Measurements from ENCODE around the gene RPL31.
A peak's percentile ranks its signal among the peaks of the same experiment; 100 is the strongest.

RPL31 gene

DNA sequence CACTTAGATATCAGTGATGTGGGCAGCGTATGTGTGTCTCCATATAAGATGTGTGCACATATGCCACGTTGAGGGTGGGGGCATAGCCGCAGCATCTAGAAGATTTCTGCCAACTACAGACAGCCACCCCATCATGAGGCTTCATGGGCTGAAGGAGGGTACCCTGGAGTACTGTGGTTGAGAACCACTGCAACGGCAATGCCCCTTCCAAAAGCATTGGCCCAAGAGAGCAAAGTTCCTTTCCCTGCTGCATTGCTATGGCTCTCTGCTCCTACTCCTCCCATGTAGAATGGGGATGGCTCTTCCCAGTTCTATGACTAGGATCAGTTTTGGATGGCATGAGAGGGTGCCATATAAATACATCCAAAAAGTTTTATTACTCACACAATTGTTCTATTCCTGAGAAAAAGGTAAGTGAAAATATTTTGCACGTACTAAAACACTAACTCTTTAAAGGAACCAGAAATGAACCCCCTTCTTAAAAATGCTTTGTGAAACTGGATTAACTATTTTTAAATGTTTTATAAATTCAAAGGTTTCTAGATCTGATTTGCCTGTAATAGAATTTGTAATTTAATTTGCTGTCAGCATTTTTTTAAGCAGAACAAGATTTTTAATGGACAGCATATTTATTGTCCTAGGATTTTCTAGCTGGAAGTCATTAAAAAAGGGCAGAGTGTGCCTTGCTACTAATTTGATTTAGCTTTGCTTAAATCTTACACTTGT, 4.4 kb upstream of the RPL31 start:
- no peaks in the 10 kb centered on the region for H3K9me3 ChIP-seq (ENCODE audit: insufficient read depth, low read length)
- TF ChIP-seq ZNF274 (IDR thresholded peaks at IDR 0.05; ENCODE audit: low read depth, low read length) (no peak), YY1 (IDR thresholded peaks at IDR 0.05; ENCODE audit: insufficient read depth, insufficient read length) (no peak), SUZ12 (IDR thresholded peaks at IDR 0.05; ENCODE audit: extremely low read depth, insufficient read depth, insufficient read length) (no peak)
- H3K36me3 ChIP-seq (ENCODE audit: insufficient read depth, insufficient read length, low read length), result peaks cover 5% of the 10 kb centered on the region
- H3K4me3 ChIP-seq (ENCODE audit: insufficient read length, low read depth), result no peak overlapping the region
- H3K9ac ChIP-seq (ENCODE audit: insufficient read length, low read depth), result no peak overlapping the region
- H3K27me3 ChIP-seq (ENCODE audit: insufficient read depth, insufficient read length), result peaks cover 4% of the 10 kb centered on the region
- DNase-seq (ENCODE audit: low read depth, low spot score), result no peak
- H3K4me1 ChIP-seq (ENCODE audit: insufficient read depth, insufficient read length), result no peaks in the 10 kb centered on the region

DNA sequence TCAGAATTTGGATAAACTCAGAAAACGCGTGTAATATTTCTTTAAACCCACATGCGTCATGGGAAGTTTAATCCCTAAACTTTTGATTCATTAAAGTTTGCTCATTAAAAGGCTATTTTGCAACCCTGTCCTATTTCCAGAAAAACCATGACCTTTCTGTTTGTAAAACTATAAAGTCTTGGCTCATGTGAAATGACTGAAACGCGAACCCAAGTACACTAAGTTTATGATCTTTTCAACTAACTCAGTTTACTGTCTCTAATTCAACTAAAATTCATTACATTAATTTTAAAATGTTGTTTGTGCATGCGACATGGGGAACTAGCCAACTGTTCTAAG, 3.9 kb upstream of the RPL31 start:
- no peaks in the 10 kb centered on the region for H3K4me1 ChIP-seq (ENCODE audit: insufficient read depth, insufficient read length)
- H3K9ac ChIP-seq (ENCODE audit: insufficient read length, low read depth), result no peak overlapping the region
- no peaks in the 10 kb centered on the region for H3K9me3 ChIP-seq (ENCODE audit: insufficient read depth, low read length)
- no peak for TF ChIP-seq ZNF274 (IDR thresholded peaks at IDR 0.05; ENCODE audit: low read depth, low read length)
- no peak for TF ChIP-seq YY1 (IDR thresholded peaks at IDR 0.05; ENCODE audit: insufficient read depth, insufficient read length)
- no peak for TF ChIP-seq SUZ12 (IDR thresholded peaks at IDR 0.05; ENCODE audit: extremely low read depth, insufficient read depth, insufficient read length)
- peaks cover 4% of the 10 kb centered on the region for H3K27me3 ChIP-seq (ENCODE audit: insufficient read depth, insufficient read length)
- peaks cover 10% of the 10 kb centered on the region for H3K36me3 ChIP-seq (ENCODE audit: insufficient read depth, insufficient read length, low read length)
- DNase-seq (ENCODE audit: low read depth, low spot score), result no peak
- no peak overlapping the region for H3K4me3 ChIP-seq (ENCODE audit: insufficient read length, low read depth)

DNA sequence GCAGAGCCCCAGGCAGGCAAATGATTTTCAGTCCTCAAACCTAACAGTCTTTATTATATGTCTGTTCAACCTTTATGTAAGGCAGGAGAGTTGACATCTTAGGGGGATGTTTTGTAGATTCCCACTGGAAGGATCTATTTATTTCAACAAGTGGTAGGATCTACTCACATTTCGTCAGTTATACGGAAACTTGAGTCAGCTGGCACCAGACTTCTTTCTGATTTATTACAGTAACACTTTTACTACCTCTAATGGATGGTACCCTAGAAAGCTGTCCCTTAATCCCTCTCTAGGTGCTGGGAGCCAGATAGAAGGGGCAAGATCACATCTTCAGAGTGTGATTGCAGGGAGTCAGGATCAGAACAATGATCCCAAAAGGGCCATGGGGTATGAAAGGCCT, 2.1 kb upstream of the RPL31 start:
- H3K27me3 ChIP-seq (ENCODE audit: insufficient read depth, insufficient read length), result peaks cover 4% of the 10 kb centered on the region
- TF ChIP-seq ZNF274 (IDR thresholded peaks at IDR 0.05; ENCODE audit: low read depth, low read length), result no peak
- no peak for TF ChIP-seq SUZ12 (IDR thresholded peaks at IDR 0.05; ENCODE audit: extremely low read depth, insufficient read depth, insufficient read length)
- TF ChIP-seq YY1 (IDR thresholded peaks at IDR 0.05; ENCODE audit: insufficient read depth, insufficient read length), result no peak

DNA sequence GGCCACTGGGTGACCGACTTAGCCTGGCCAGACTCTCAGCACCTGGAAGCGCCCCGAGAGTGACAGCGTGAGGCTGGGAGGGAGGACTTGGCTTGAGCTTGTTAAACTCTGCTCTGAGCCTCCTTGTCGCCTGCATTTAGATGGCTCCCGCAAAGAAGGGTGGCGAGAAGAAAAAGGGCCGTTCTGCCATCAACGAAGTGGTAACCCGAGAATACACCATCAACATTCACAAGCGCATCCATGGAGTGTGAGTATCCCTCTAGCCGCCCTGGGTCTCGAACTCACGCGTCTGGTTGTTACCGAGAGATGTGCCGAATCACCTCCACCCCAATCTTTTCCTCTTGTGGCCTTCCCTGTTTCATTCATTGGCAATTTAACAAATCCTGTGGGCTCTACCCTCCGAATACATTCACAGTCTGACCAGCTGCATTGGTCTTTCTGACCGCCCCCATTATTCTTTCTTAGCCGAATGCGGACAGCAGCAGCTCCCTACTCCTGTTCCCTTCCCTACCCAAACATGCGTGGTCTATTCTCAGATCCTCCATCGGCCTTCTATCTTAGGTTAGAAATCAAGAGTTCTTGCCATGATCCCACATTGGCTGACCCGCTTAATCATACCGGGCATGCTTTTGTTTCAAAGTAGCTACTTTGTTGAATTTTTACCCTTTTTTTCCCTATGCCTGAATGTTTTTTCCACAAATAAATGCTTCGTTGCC, 631 bp downstream of the RPL31 start:
- Histone ChIP-seq H3K27me3 (ENCODE audit: insufficient read depth, insufficient read length) (peaks cover 4% of the 10 kb centered on the region), H3K9me3 (ENCODE audit: insufficient read depth, low read length) (no peaks in the 10 kb centered on the region), H3K36me3 (ENCODE audit: insufficient read depth, insufficient read length, low read length) (peaks cover 55% of the 10 kb centered on the region), H3K4me1 (ENCODE audit: insufficient read depth, insufficient read length) (peaks cover 7% of the 10 kb centered on the region), H3K4me3 (ENCODE audit: insufficient read length, low read depth) (peak overlapping the region; percentile 97), H3K9ac (ENCODE audit: insufficient read length, low read depth) (peak overlapping the region; percentile 98)
- TF ChIP-seq SUZ12 (IDR thresholded peaks at IDR 0.05; ENCODE audit: extremely low read depth, insufficient read depth, insufficient read length), result no peak
- no peak for TF ChIP-seq ZNF274 (IDR thresholded peaks at IDR 0.05; ENCODE audit: low read depth, low read length)
- TF ChIP-seq YY1 (IDR thresholded peaks at IDR 0.05; ENCODE audit: insufficient read depth, insufficient read length), result no peak
- no peak for DNase-seq (ENCODE audit: low read depth, low spot score)

More for the DNA sequence above, 2.1 kb upstream of the RPL31 start:
- Histone ChIP-seq H3K4me3 (ENCODE audit: insufficient read length, low read depth) (no peak overlapping the region), H3K36me3 (ENCODE audit: insufficient read depth, insufficient read length, low read length) (peaks cover 28% of the 10 kb centered on the region), H3K9me3 (ENCODE audit: insufficient read depth, low read length) (no peaks in the 10 kb centered on the region), H3K9ac (ENCODE audit: insufficient read length, low read depth) (no peak overlapping the region), H3K4me1 (ENCODE audit: insufficient read depth, insufficient read length) (peaks cover 6% of the 10 kb centered on the region)
- no peak for DNase-seq (ENCODE audit: low read depth, low spot score)

DNA sequence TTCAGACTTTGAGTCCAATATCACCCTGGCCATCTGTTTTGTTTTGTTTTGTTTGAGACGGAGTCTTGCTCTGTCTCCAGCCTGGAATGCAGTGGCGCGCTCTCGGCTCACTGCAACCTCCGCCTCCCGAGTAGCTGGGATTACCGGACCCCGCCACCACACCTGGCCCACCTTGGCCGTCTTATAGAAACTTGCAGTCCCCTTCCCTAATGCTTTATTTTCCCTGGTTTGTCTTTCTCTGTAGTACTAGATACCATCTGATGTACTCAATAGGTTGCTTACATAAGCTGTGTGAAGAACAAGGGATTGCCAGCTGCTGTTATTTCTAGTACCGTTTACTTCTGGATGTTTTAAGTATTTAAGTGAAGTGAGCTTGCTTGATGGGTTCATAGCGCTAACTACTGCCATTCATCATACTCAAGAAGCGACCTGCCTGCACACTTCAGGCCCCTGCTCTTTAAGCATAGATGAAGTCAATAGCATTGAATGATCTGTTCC, 1.2 kb downstream of the RPL31 start:
- TF ChIP-seq YY1 (IDR thresholded peaks at IDR 0.05; ENCODE audit: insufficient read depth, insufficient read length) (no peak), ZNF274 (IDR thresholded peaks at IDR 0.05; ENCODE audit: low read depth, low read length) (no peak), SUZ12 (IDR thresholded peaks at IDR 0.05; ENCODE audit: extremely low read depth, insufficient read depth, insufficient read length) (no peak)
- H3K36me3 ChIP-seq (ENCODE audit: insufficient read depth, insufficient read length, low read length), result peaks cover 61% of the 10 kb centered on the region
- H3K9ac ChIP-seq (ENCODE audit: insufficient read length, low read depth), result peak overlapping the region; percentile 98
- DNase-seq (ENCODE audit: low read depth, low spot score), result no peak
- H3K4me3 ChIP-seq (ENCODE audit: insufficient read length, low read depth), result peak overlapping the region; percentile 97
- H3K9me3 ChIP-seq (ENCODE audit: insufficient read depth, low read length), result no peaks in the 10 kb centered on the region
- peaks cover 7% of the 10 kb centered on the region for H3K4me1 ChIP-seq (ENCODE audit: insufficient read depth, insufficient read length)
- peaks cover 4% of the 10 kb centered on the region for H3K27me3 ChIP-seq (ENCODE audit: insufficient read depth, insufficient read length)

DNA sequence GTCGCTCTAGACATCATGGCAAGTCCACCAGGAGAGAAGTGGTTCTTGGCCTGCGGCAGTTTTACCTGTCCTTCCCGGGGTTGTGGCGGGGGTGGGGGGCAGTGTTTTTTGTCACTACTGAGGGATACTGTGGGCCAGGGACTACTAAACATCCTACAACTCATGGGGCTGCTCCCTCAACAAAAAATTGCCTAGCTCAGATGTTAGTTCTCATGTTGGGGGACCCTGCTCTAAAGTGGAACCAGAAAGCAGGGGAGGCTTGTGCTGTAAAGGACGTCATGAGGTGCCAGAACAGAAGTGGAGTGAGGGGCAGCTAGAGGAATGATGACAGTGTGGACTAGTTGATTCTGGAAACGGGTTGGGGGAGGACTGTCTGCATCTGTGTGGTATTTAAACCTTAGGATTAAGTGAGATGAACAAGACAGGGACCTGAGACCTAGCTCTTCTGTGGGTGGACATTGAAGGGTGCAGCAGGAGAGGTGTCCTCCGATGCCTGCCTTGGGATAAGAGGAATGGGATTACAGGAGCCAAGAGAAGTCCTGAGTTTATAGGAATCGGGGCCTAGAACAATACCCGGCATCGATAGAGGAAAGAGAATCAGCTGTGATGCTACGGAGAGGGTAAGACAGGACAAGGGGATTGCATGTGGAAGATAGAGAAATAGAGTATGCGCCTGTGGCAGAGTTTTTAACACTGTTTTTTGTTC, 2.7 kb downstream of the RPL31 start:
- Histone ChIP-seq H3K4me1 (ENCODE audit: insufficient read depth, insufficient read length) (peaks cover 7% of the 10 kb centered on the region), H3K36me3 (ENCODE audit: insufficient read depth, insufficient read length, low read length) (peaks cover 71% of the 10 kb centered on the region), H3K9ac (ENCODE audit: insufficient read length, low read depth) (peak overlapping the region; percentile 98), H3K27me3 (ENCODE audit: insufficient read depth, insufficient read length) (peaks cover 4% of the 10 kb centered on the region), H3K9me3 (ENCODE audit: insufficient read depth, low read length) (no peaks in the 10 kb centered on the region), H3K4me3 (ENCODE audit: insufficient read length, low read depth) (peak overlapping the region; percentile 97)
- DNase-seq (ENCODE audit: low read depth, low spot score), result no peak
- TF ChIP-seq YY1 (IDR thresholded peaks at IDR 0.05; ENCODE audit: insufficient read depth, insufficient read length), result no peak
- TF ChIP-seq SUZ12 (IDR thresholded peaks at IDR 0.05; ENCODE audit: extremely low read depth, insufficient read depth, insufficient read length), result no peak
- TF ChIP-seq ZNF274 (IDR thresholded peaks at IDR 0.05; ENCODE audit: low read depth, low read length), result no peak

Data from NT2/D1 (cell line).